DOHH2 (cell line): ENCODE measurements around the gene CCDC112.

Experiments
- H3F3A ChIP-seq: fragments of 200-600 bp; sonication (generic), shearing (Covaris generic); 2 replicates; pipeline ENCODE4 v1.6.0; 2016; ENCODE audit warnings: antibody characterized with exemption, mild to moderate bottlenecking; ENCODE audit not compliant: control insufficient read depth, insufficient read depth
- H3K27ac ChIP-seq: fragments of 200-600 bp; sonication (generic); 2 replicates; pipeline ENCODE4 v1.5.1; 2014; ENCODE audit warnings: low read depth, mild to moderate bottlenecking, low read length, moderate library complexity
- H3K27me3 ChIP-seq: fragments of 200-600 bp; sonication (generic); 2 replicates; pipeline ENCODE4 v1.6.1; 2014; ENCODE audit warnings: mild to moderate bottlenecking, low read length, mixed read lengths; ENCODE audit not compliant: control insufficient read depth
- H3K36me3 ChIP-seq: fragments of 200-600 bp; sonication (generic); 2 replicates; pipeline ENCODE4 v1.6.1; 2014; ENCODE audit warnings: mild to moderate bottlenecking, low read length, moderate library complexity, mixed read lengths; ENCODE audit not compliant: control insufficient read depth
- H3K4me1 ChIP-seq: fragments of 200-600 bp; sonication (generic); 2 replicates; pipeline ENCODE4 v1.6.1; 2014; ENCODE audit warnings: mild to moderate bottlenecking, low read length, mixed read lengths; ENCODE audit not compliant: control insufficient read depth
- H3K4me2 ChIP-seq: fragments of 200-600 bp; sonication (generic); 2 replicates; pipeline ENCODE4 v1.6.0; 2014; ENCODE audit warnings: mild to moderate bottlenecking, low read length, moderate library complexity
- H3K4me3 ChIP-seq: fragments of 200-600 bp; sonication (generic); 2 replicates; pipeline ENCODE4 v1.5.1; 2014; ENCODE audit warnings: mild to moderate bottlenecking, low read length, mixed read lengths
- H3K79me2 ChIP-seq: fragments of 200-600 bp; sonication (generic); 2 replicates; pipeline ENCODE4 v1.6.1; 2014; ENCODE audit warnings: mild to moderate bottlenecking, low read length, mixed read lengths; ENCODE audit not compliant: control insufficient read depth
- H3K9me2 ChIP-seq: fragments of 200-600 bp; sonication (generic); replicated peaks from 2 replicates; pipeline ENCODE4 v1.6.1; 2014; ENCODE audit warnings: mild to moderate bottlenecking, low read length, mixed read lengths; ENCODE audit not compliant: control insufficient read depth
- H3K9me3 ChIP-seq: fragments of 200-600 bp; sonication (generic); 2 replicates; pipeline ENCODE4 v1.6.1; 2014; ENCODE audit warnings: antibody characterized with exemption, low read length, mixed read lengths; ENCODE audit not compliant: control insufficient read depth, insufficient read depth
- H4K20me1 ChIP-seq: fragments of 200-600 bp; sonication (generic); 2 replicates; pipeline ENCODE4 v1.6.0; 2014; ENCODE audit warnings: low read depth, mild to moderate bottlenecking, antibody characterized with exemption, low read length, moderate library complexity; ENCODE audit not compliant: control insufficient read depth, insufficient read depth
- CTCF ChIP-seq: fragments of 200-600 bp; sonication (generic); IDR thresholded peaks from one replicate; pipeline ENCODE4 v1.5.1; 2014; ENCODE audit warnings: antibody characterized with exemption, mild to moderate bottlenecking, low read depth, low read length; ENCODE audit not compliant: poor library complexity, severe bottlenecking
- EZH2phosphoT487 ChIP-seq: fragments of 200-600 bp; sonication (generic); IDR thresholded peaks from 2 replicates; pipeline ENCODE4 v1.6.1; 2017; ENCODE audit warnings: borderline replicate concordance, mild to moderate bottlenecking, antibody characterized with exemption, low read length, moderate library complexity, mixed read lengths

The CCDC112 gene

GRCh38 chr5:115291397-115291796 is 5.1 kb downstream of the CCDC112 start:
- Histone ChIP-seq H3K79me2 (peaks cover 11% of the 10 kb centered on the region), H4K20me1 (no peaks in the 10 kb centered on the region), H3K27ac (no peak overlapping the region), H3K27me3 (no peaks in the 10 kb centered on the region), H3K4me3 (no peak overlapping the region), H3K9me3 (no peaks in the 10 kb centered on the region), H3K4me2 (no peak overlapping the region), H3K36me3 (no peaks in the 10 kb centered on the region), H3F3A (no peaks in the 10 kb centered on the region), H3K4me1 (peaks cover 10% of the 10 kb centered on the region; the same call in 1 of the 2 replicates), H3K9me2 (no peaks in the 10 kb centered on the region)
- TF ChIP-seq EZH2phosphoT487 (no peak), CTCF (no peak)

- Histone ChIP-seq H3K9me2 (no peaks in the 10 kb centered on the region), H3F3A (no peaks in the 10 kb centered on the region), H3K79me2 (no peaks in the 10 kb centered on the region), H3K9me3 (no peaks in the 10 kb centered on the region), H3K4me3 (no peak overlapping the region), H3K36me3 (no peaks in the 10 kb centered on the region), H3K27me3 (no peaks in the 10 kb centered on the region), H3K4me1 (peaks cover 1% of the 10 kb centered on the region; the same call in 1 of the 2 replicates), H4K20me1 (no peaks in the 10 kb centered on the region), H3K27ac (no peak overlapping the region), H3K4me2 (no peak overlapping the region)
- TF ChIP-seq CTCF (no peak), EZH2phosphoT487 (no peak)
Measured at GRCh38 chr5:115289104-115289503, 7.3 kb downstream of the CCDC112 start.

- H3F3A ChIP-seq = no peaks in the 10 kb centered on the region
- H3K27ac ChIP-seq = no peak overlapping the region
- H3K9me3 ChIP-seq = no peaks in the 10 kb centered on the region
- no peaks in the 10 kb centered on the region for H3K79me2 ChIP-seq
- no peaks in the 10 kb centered on the region for H3K9me2 ChIP-seq
- no peak overlapping the region for H3K4me2 ChIP-seq
- peaks cover 3% of the 10 kb centered on the region; the same call in 1 of the 2 replicates for H3K4me1 ChIP-seq
- no peak for TF ChIP-seq CTCF
- TF ChIP-seq EZH2phosphoT487 = no peak
- no peak overlapping the region for H3K4me3 ChIP-seq
- no peaks in the 10 kb centered on the region for H3K27me3 ChIP-seq
- H3K36me3 ChIP-seq = no peaks in the 10 kb centered on the region
- H4K20me1 ChIP-seq = no peaks in the 10 kb centered on the region
Measured at GRCh38 chr5:115284021-115284420, 12.4 kb downstream of the CCDC112 start.

GRCh38 chr5:115282131-115282530 is 14.3 kb downstream of the CCDC112 start:
- H3K4me3 ChIP-seq = no peak overlapping the region
- no peak overlapping the region for H3K27ac ChIP-seq
- H3K36me3 ChIP-seq = no peaks in the 10 kb centered on the region
- no peaks in the 10 kb centered on the region for H3K9me2 ChIP-seq
- TF ChIP-seq EZH2phosphoT487 = no peak
- TF ChIP-seq CTCF = no peak
- H3K4me2 ChIP-seq = no peak overlapping the region
- no peaks in the 10 kb centered on the region for H3K27me3 ChIP-seq
- H3F3A ChIP-seq = no peaks in the 10 kb centered on the region
- H3K4me1 ChIP-seq = peaks cover 3% of the 10 kb centered on the region; the same call in 1 of the 2 replicates
- H4K20me1 ChIP-seq = no peaks in the 10 kb centered on the region
- no peaks in the 10 kb centered on the region for H3K79me2 ChIP-seq
- H3K9me3 ChIP-seq = no peaks in the 10 kb centered on the region
